Fibroblast of pulmonary artery (primary cell): ENCODE data around the gene FKBP11.

Experiments used
- DNase-seq: peaks from one replicate; pipeline ENCODE4 v3.0.0-alpha.2; 2010; ENCODE audit warnings: low read depth
- H3K4me3 ChIP-seq: replicated peaks from 2 replicates; pipeline ENCODE4 v1.5.1; 2011; ENCODE audit warnings: low read depth, mild to moderate bottlenecking, control low read depth, low read length, moderate library complexity
- TF ChIP-seq, protein P1 (sequence below): IDR thresholded peaks from 2 replicates; pipeline ENCODE4 v1.5.1; 2011; ENCODE audit warnings: mild to moderate bottlenecking, control low read depth, low read length, inconsistent platforms; ENCODE audit errors: missing control alignments

FKBP11 gene

DNA sequence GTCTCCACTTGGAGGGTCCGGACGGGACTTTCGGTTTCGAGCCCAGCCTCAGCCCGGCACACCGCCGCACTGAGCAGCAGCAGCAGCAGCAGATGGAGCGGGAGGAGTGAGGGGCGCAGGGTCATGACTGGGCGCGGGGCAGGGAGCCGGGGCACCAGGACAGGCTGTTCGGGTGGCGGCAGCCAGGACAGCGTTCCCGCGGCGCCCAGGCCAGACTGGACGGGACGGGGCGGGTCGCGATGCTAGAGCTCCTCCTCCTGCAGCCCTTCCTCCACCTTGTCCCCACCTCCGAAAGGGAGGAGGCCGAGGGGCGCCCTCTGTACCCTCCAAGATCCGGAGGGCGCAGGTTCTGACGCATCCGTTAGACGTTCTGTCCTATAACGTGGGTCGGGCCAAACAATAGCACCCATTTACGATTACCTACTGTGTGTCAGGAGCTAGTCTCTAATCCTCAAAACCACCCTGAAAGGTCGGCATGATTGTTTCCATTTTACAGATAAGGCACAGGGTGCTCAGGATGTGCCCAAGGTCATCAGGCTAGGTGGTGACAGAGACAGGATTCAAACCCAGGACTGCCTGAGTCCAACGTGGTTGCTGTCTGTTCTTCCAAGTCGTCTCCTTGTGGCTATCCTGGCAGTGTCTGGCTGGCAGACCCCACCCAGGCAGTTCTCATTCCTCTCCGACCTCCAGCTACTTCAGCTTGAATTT is at the start of gene FKBP11:
FKBP11 (minus strand) TSS at position 189 of the 708 bp plus-strand sequence; CDS start at position 125, 64 bp downstream.
- DNase-seq = peak; percentile 57
- peak within 1 kb of the TSS; percentile 77 for H3K4me3 ChIP-seq
- TF ChIP-seq, protein P1, sequence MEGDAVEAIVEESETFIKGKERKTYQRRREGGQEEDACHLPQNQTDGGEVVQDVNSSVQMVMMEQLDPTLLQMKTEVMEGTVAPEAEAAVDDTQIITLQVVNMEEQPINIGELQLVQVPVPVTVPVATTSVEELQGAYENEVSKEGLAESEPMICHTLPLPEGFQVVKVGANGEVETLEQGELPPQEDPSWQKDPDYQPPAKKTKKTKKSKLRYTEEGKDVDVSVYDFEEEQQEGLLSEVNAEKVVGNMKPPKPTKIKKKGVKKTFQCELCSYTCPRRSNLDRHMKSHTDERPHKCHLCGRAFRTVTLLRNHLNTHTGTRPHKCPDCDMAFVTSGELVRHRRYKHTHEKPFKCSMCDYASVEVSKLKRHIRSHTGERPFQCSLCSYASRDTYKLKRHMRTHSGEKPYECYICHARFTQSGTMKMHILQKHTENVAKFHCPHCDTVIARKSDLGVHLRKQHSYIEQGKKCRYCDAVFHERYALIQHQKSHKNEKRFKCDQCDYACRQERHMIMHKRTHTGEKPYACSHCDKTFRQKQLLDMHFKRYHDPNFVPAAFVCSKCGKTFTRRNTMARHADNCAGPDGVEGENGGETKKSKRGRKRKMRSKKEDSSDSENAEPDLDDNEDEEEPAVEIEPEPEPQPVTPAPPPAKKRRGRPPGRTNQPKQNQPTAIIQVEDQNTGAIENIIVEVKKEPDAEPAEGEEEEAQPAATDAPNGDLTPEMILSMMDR = no peak

DNA sequence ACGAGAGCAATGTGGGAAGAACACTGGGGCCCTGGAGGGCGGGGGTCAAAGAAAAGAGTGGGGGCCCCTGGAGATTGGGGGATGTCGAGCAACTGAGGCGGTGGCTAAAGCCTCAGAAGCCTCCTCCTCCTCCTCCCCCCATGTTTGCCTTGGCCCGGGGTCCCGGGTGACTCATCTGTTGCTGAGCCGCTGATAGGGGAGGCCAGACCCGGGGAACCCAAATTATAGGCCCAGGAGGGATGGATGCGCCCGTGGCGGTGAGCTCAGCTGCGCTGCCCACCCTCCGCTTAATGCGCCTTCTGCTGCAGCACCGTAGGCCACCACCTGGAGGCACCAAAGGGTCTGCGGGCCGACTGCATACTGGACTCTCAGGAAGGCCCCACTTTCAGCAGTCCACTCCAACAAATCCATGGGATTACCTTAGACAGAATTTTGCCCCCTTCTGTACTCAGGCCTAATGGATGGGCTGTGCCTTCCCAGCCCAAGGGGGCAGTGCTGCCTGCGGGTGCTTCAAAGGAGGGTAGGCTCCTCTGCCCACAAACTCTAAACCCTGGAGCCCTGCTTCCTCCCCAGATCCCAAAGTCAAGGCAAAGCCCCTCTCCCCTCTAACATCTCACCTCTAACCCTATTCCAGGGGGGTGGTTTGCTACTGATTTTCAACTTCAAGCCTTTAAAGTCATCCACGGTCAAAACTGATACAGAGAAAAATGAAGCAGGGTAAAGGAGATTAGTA is 48.8 kb upstream of the FKBP11 start:
- H3K4me3 ChIP-seq = no peak overlapping the region
- DNase-seq = peak; percentile 66
- TF ChIP-seq, protein P1 = peak; percentile 74

DNA sequence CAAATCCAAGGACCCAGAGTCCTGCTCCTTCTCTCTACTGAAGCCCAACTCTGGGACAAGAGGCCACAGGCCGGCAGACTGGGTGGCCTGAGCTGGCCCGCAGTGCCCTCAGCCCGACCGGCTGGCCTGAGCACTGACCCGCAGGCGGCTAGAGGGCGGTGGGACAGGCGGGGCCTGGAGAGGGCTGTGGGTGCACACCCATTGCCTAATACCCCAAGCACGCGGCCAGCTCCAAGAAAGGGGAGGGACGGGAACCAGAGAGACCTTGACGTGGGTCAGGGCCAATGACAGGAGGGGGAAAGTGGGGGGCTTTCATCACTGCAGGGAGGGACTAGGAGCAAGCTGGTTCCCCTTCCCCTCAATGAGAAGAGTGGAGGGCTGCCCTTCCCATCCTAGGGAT is 48.2 kb upstream of the FKBP11 start:
- DNase-seq = no peak
- H3K4me3 ChIP-seq = no peak overlapping the region
- TF ChIP-seq, protein P1 = no peak

DNA sequence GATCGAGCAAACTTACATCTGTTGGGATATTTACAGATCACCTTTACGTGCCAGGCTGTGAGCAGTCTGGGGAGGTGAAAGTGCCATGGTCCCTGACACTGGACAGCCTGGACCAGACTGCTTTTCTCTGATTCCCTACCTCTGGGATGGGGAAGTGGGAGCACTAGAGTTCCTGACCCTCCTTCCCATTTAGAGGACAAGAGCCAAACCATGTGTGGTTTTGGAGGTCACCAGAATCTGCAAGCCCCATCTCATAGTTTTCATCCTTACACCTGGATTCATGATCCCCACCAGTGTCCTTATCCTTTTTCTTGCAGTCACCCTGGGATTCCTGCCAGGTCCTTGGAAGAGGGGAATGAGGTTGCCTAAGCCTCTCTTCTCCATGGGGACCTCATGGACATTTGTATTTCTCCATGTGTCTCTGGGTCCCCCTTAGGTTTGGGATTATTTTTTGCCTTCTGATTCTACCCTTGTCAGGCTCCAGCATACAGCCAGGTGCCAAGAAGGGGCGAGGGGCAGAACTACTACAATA is 47.7 kb upstream of the FKBP11 start:
- no peak for DNase-seq
- H3K4me3 ChIP-seq = no peak overlapping the region
- TF ChIP-seq, protein P1 = no peak

DNA sequence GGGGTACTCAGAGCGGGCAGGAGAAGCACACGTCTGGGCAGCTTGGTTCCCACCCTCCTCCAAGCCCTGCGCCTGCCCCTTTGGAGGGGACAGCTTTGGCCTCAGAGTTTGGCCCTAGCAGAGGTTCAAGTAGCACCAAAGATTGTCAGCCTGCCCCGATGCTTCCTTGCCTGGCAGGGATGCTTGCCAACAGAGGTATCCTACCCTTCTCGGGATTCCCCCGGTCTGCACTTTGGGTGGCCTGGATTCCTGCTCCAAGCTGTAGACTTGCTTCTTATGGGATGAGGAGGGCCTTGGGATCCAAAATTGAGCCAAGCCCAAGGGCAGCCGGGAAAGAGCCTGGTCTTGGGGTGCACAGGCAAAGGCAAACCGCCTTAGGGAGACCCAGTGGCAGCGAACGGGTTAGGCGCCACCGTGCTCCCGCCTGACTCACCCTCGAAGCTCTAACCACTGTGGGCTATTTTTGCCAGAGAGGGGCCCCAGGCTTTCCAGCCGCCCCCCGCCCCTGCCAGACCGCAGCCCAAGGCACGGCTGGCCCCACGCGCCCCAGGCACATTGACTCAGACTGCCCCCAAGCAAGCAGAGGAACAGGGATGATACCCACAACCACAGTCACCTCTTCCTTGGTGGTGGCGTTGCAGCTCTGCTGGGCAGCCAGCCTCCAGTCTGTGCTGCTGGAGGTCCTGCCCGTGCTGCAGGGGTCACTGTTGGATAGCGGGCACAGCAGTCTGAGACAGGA is 47.1 kb upstream of the FKBP11 start:
- DNase-seq = no peak
- TF ChIP-seq, protein P1 = no peak
- H3K4me3 ChIP-seq = no peak overlapping the region

DNA sequence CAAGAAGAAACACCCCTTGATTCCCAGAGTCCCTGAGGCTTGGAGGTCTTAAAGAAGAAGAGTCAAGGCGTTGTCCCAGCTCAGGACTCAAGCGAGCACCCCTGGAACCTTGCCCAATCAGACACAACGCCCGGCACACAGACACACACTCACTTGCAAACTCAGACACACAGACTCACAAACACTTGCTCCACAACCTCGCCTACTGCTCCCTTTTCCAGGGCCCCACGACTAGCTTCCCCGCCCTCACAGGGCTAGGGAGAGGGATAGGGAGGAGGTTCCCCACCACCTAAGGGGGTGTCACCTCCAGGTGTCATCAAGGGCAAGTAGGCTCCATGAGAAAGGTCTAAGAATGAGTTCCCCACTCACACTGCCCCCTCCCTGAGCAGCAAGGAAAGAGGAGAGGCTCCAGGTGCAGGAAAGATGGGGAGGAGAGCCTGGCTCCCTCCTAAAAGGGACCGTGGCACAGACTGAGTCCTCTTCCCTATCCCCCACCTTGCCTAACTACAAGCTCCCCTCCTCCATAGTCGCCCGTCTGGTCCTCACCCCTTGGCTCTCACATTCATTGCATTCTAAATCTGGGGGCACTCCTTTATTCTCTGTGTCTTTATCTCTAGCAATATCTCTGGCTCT is 45.5 kb upstream of the FKBP11 start:
- no peak for DNase-seq
- H3K4me3 ChIP-seq = no peak overlapping the region
- TF ChIP-seq, protein P1 = no peak
